ENCODE results near the gene PSORS1C2.

Gene PSORS1C2

GRCh38 chr6:31092769-31093505 lies 45.9 kb downstream of the PSORS1C2 start:
- in situ Hi-C loops (cut with HindIII; ENCODE audit: low pct_ligation_motif_present, low pct_unique_long_range_greater_than_20kb, low sequenced_read_pairs) = no loop called here
- no peak for DNase-seq

- no peak for DNase-seq
- in situ Hi-C loops (cut with HindIII; ENCODE audit: low pct_ligation_motif_present, low pct_unique_long_range_greater_than_20kb, low sequenced_read_pairs) = no loop called here
These were observed 46.6 kb downstream of the PSORS1C2 start for GRCh38 chr6:31092238-31092637.

GRCh38 chr6:31091680-31092079 lies 47.2 kb downstream of the PSORS1C2 start:
- DNase-seq = no peak
- in situ Hi-C loops (cut with HindIII; ENCODE audit: low pct_ligation_motif_present, low pct_unique_long_range_greater_than_20kb, low sequenced_read_pairs) = no loop called here

- in situ Hi-C loops (cut with HindIII; ENCODE audit: low pct_ligation_motif_present, low pct_unique_long_range_greater_than_20kb, low sequenced_read_pairs) = no loop called here
- no peak for DNase-seq
These were observed 47.9 kb downstream of the PSORS1C2 start for GRCh38 chr6:31090973-31091364.

GRCh38 chr6:31090275-31090972 lies 48.4 kb downstream of the PSORS1C2 start:
- in situ Hi-C loops (cut with HindIII; ENCODE audit: low pct_ligation_motif_present, low pct_unique_long_range_greater_than_20kb, low sequenced_read_pairs) = no loop called here
- no peak for DNase-seq

Data from ACHN (cell line).